NT2/D1 (cell line): ENCODE measurements around the gene S100A2.

ENCODE experiments used
- SUZ12 ChIP-seq: IDR thresholded peaks from 2 replicates; pipeline ENCODE4 v1.6.1; 2011; ENCODE audit not compliant: insufficient read length, insufficient read depth; ENCODE audit errors: extremely low read depth
- YY1 ChIP-seq: IDR thresholded peaks from 2 replicates; pipeline ENCODE4 v1.6.1; 2011; ENCODE audit not compliant: insufficient read length, insufficient read depth

DNA sequence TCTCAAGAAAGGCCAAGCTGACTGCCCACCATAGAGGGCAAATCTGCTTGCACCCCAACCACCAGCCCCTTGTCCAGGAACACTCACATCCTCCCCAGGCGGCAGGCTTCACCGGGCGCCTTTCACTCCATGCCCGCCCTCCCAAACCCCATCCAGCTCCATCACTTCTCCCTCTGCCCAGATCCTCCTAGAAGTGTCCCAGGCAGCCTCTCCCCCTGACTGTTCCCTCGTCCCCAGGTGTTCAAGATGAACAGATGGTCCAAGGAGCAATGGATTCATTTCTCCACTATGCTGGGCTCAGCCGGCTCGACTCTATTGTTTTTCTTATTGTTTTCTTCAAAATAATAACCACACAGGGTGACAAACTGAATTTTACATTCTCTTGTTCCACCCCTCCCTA is 52.0 kb downstream of the S100A2 start:
- TF ChIP-seq YY1 (no peak), SUZ12 (no peak)
